Measurements from ENCODE around the gene SLC4A9. TPM values are rescaled to one million over a fixed set of nuclear protein-coding genes. Genes with fewer than 3 reads are reported as not detected.

The SLC4A9 gene
- total RNA-seq, 1 donor from 2014 or later, result 0.25 TPM

- Histone ChIP-seq H3K9me3 (no peaks in the 10 kb centered on the region), H3K4me3 (no peak overlapping the region), H3K27ac (no peak overlapping the region), H3K27me3 (no peaks in the 10 kb centered on the region), H3K4me1 (peaks cover 15% of the 10 kb centered on the region), H3K36me3 (no peaks in the 10 kb centered on the region)
- intact Hi-C loops (cut with DNase I), result no loop called here
- DNase-seq (ENCODE audit: extremely low spot score in 2 of 2), result no peak
- no peak for TF ChIP-seq POLR2A (IDR thresholded peaks at IDR 0.05)
- TF ChIP-seq POLR2AphosphoS5 (IDR thresholded peaks at IDR 0.05; ENCODE audit: insufficient read depth in 1 of 2, low read depth in 1 of 2), result no peak
- no peak for TF ChIP-seq CTCF (IDR thresholded peaks at IDR 0.05)
Observed at GRCh38 chr5:140358738-140359310, 1.2 kb upstream of the SLC4A9 start.

DNA sequence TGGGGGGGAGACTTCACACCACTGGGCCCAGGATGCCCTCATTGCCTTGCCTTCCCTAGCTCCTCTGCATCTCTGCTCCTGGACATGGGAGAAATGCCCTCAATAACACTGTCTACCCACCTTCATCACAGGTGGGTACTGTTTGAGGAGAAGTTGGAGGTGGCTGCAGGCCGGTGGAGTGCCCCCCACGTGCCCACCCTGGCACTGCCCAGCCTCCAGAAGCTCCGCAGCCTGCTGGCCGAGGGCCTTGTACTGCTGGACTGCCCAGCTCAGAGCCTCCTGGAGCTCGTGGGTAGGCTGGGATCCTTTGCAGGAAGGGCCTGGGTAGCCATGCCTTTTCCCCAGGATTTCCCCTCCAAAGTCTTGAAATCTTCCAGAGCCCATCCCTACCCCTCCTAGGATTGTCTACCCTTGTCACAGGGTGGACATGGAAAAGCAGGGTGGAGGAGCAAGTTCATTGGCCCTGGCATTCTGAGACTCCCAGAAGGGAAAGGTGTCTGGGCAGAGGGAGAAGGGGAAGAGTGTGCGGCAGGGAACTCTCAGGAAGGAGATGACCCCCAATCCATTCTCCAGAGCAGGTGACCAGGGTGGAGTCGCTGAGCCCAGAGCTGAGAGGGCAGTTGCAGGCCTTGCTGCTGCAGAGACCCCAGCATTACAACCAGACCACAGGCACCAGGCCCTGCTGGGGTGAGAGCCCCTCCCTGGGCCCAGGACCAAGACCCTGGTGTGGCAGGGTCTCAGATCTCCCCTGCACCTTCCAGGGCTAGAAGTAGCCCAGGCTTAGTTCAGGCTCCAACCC lies 886 bp downstream of the SLC4A9 start:
- H3K36me3 ChIP-seq, result no peaks in the 10 kb centered on the region
- H3K27me3 ChIP-seq, result no peaks in the 10 kb centered on the region
- intact Hi-C loops (cut with DNase I), result no loop called here
- H3K4me1 ChIP-seq, result peaks cover 15% of the 10 kb centered on the region
- no peaks in the 10 kb centered on the region for H3K9me3 ChIP-seq
- DNase-seq (ENCODE audit: extremely low spot score in 2 of 2), result no peak
- H3K27ac ChIP-seq, result no peak overlapping the region
- no peak overlapping the region for H3K4me3 ChIP-seq
- TF ChIP-seq POLR2A (IDR thresholded peaks at IDR 0.05), result no peak
- TF ChIP-seq CTCF (IDR thresholded peaks at IDR 0.05), result no peak
- TF ChIP-seq POLR2AphosphoS5 (IDR thresholded peaks at IDR 0.05; ENCODE audit: insufficient read depth in 1 of 2, low read depth in 1 of 2), result no peak

- H3K4me1 ChIP-seq, result peaks cover 21% of the 10 kb centered on the region
- no peaks in the 10 kb centered on the region for H3K27me3 ChIP-seq
- TF ChIP-seq POLR2AphosphoS5 (IDR thresholded peaks at IDR 0.05; ENCODE audit: insufficient read depth in 1 of 2, low read depth in 1 of 2) (no peak), CTCF (IDR thresholded peaks at IDR 0.05) (no peak), POLR2A (IDR thresholded peaks at IDR 0.05) (no peak)
- H3K36me3 ChIP-seq, result no peaks in the 10 kb centered on the region
- H3K9me3 ChIP-seq, result no peaks in the 10 kb centered on the region
- no peak for DNase-seq (ENCODE audit: extremely low spot score in 2 of 2)
- no peak overlapping the region for H3K4me3 ChIP-seq
- H3K27ac ChIP-seq, result no peak overlapping the region
- intact Hi-C loops (cut with DNase I), result no loop called here
Observed at GRCh38 chr5:140361901-140362300, 1.9 kb downstream of the SLC4A9 start.

DNA sequence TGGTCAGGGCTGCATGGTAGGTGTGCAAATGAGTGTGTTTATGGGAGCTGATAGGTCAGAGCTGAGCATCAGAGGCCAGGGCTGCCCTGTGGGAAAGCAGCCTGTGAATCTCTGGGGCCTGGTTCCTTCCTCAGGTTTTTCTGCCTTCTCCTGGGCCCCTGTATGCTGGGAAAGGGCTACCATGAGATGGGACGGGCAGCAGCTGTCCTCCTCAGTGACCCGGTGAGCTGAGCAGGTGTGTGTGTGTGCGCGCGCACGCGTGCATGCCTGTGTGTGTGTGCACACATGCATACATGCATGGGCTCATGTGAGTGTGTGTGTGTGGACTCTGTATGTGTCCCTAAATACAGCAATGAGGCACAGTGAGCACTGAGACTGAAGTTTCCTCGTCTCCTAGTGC lies 2.3 kb downstream of the SLC4A9 start:
- TF ChIP-seq CTCF (IDR thresholded peaks at IDR 0.05) (no peak), POLR2A (IDR thresholded peaks at IDR 0.05) (no peak), POLR2AphosphoS5 (IDR thresholded peaks at IDR 0.05; ENCODE audit: insufficient read depth in 1 of 2, low read depth in 1 of 2) (no peak)
- intact Hi-C loops (cut with DNase I), result no loop called here
- Histone ChIP-seq H3K27me3 (no peaks in the 10 kb centered on the region), H3K27ac (no peak overlapping the region), H3K4me1 (peaks cover 19% of the 10 kb centered on the region), H3K9me3 (no peaks in the 10 kb centered on the region), H3K36me3 (no peaks in the 10 kb centered on the region), H3K4me3 (no peak overlapping the region)
- DNase-seq (ENCODE audit: extremely low spot score in 2 of 2), result no peak

Data from vagina (tissue), 2 donors.